ENCODE data around the gene FBXO44.
"Not testable (repeated sequence)": the region's sequence is repeated elsewhere in the genome, so short reads cannot be mapped to it uniquely, and the experiment has no call there.

Gene FBXO44

GRCh38 chr1:11654137-11654938 is at the start of gene FBXO44, which contains the start of gene FBXO2:
Gene FBXO44 (plus strand): TSS chr1:11654877. CDS start chr1:11655836, 959 bp downstream.
Gene FBXO2 (minus strand): TSS chr1:11654429. CDS start chr1:11654340, 89 bp downstream.
- no peak for DNase-seq

GRCh38 chr1:11606775-11607174 is 47.9 kb upstream of the FBXO44 start:
- DNase-seq, result no peak

- not testable (repeated sequence) for DNase-seq
Observed at GRCh38 chr1:11608596-11609130, 46.0 kb upstream of the FBXO44 start.

- DNase-seq, result not testable (repeated sequence)
Observed at GRCh38 chr1:11609378-11609777, 45.3 kb upstream of the FBXO44 start.

- no peak for DNase-seq
Observed at GRCh38 chr1:11610629-11611180, 44.0 kb upstream of the FBXO44 start.

GRCh38 chr1:11611638-11612327 is 42.9 kb upstream of the FBXO44 start:
- no peak for DNase-seq

GRCh38 chr1:11613347-11613746 is 41.3 kb upstream of the FBXO44 start:
- DNase-seq, result no peak

GRCh38 chr1:11615090-11615489 is 39.6 kb upstream of the FBXO44 start:
- DNase-seq, result no peak

- no peak for DNase-seq
Observed at GRCh38 chr1:11616766-11617165, 37.9 kb upstream of the FBXO44 start.

GRCh38 chr1:11617314-11617713 is 37.4 kb upstream of the FBXO44 start:
- DNase-seq, result no peak

GRCh38 chr1:11617741-11618140 is 36.9 kb upstream of the FBXO44 start:
- DNase-seq, result no peak

GRCh38 chr1:11620405-11620804 is 34.3 kb upstream of the FBXO44 start:
- DNase-seq, result no peak

- DNase-seq, result no peak
Observed at GRCh38 chr1:11620924-11621323, 33.8 kb upstream of the FBXO44 start.

- no peak for DNase-seq
Observed at GRCh38 chr1:11622398-11622797, 32.3 kb upstream of the FBXO44 start.

GRCh38 chr1:11623702-11624101 is 31.0 kb upstream of the FBXO44 start:
- no peak for DNase-seq

- no peak for DNase-seq
Observed at GRCh38 chr1:11626551-11626950, 28.1 kb upstream of the FBXO44 start.

GRCh38 chr1:11628767-11629166 is 25.9 kb upstream of the FBXO44 start:
- no peak for DNase-seq

GRCh38 chr1:11629184-11630016 is 25.3 kb upstream of the FBXO44 start:
- DNase-seq, result no peak

- DNase-seq, result no peak
Observed at GRCh38 chr1:11634365-11635192, 20.1 kb upstream of the FBXO44 start.

- DNase-seq, result no peak
Observed at GRCh38 chr1:11638121-11638520, 16.6 kb upstream of the FBXO44 start.

GRCh38 chr1:11639372-11639771 is 15.3 kb upstream of the FBXO44 start:
- no peak for DNase-seq

- DNase-seq, result no peak
Observed at GRCh38 chr1:11640101-11640500, 14.6 kb upstream of the FBXO44 start.

Measured in inflammatory macrophage treated with lipopolysaccharide for 1 hour (primary cell).